Large intestine (tissue), 3 donors: ENCODE measurements around the gene COX20. TPM values are rescaled to one million over a fixed set of nuclear protein-coding genes. Genes with fewer than 3 reads are reported as not detected.

Source experiments
- DNase-seq, 2 donors: peaks; one replicate each; pipeline versions ENCODE4 v3.0.0 to v3.0.0-alpha.2; 2013
- H3K27ac ChIP-seq: one replicate; pipeline ENCODE4 v1.5.1; 2013; ENCODE audit warnings: low read length
- H3K27me3 ChIP-seq: 2 replicates; pipeline ENCODE4 v1.6.1; 2013; ENCODE audit warnings: low read length; ENCODE audit not compliant: control insufficient read depth, insufficient read depth
- H3K36me3 ChIP-seq: 2 replicates; pipeline ENCODE4 v1.6.1; 2013; ENCODE audit warnings: low read length; ENCODE audit not compliant: control insufficient read depth, insufficient read depth
- H3K4me1 ChIP-seq: one replicate; pipeline ENCODE4 v1.6.1; 2013; ENCODE audit warnings: low read length; ENCODE audit not compliant: control insufficient read depth, insufficient read depth
- H3K4me3 ChIP-seq: one replicate; pipeline ENCODE4 v1.5.1; 2013; ENCODE audit warnings: low read length
- H3K9me3 ChIP-seq: one replicate; pipeline ENCODE4 v1.6.1; 2013; ENCODE audit warnings: mild to moderate bottlenecking, low read depth, low read length, moderate library complexity; ENCODE audit not compliant: control insufficient read depth
- WGBS: methylation state at CpG from one replicate; pipeline ENCODE4 v1.1.5; 2013; ENCODE audit warnings: low lambda C conversion rate; ENCODE audit not compliant: insufficient coverage; 5-methylcytosine and 5-hydroxymethylcytosine counted together
- polyA plus RNA-seq: library from polyadenylated mRNA; unstranded; fragments of 120-200 nt; gene quantifications from one replicate; pipeline ENCODE4 v1.2.1, GENCODE V29; 2013

COX20 gene
- polyA plus RNA-seq, 1 donor: 79.2 TPM

DNA sequence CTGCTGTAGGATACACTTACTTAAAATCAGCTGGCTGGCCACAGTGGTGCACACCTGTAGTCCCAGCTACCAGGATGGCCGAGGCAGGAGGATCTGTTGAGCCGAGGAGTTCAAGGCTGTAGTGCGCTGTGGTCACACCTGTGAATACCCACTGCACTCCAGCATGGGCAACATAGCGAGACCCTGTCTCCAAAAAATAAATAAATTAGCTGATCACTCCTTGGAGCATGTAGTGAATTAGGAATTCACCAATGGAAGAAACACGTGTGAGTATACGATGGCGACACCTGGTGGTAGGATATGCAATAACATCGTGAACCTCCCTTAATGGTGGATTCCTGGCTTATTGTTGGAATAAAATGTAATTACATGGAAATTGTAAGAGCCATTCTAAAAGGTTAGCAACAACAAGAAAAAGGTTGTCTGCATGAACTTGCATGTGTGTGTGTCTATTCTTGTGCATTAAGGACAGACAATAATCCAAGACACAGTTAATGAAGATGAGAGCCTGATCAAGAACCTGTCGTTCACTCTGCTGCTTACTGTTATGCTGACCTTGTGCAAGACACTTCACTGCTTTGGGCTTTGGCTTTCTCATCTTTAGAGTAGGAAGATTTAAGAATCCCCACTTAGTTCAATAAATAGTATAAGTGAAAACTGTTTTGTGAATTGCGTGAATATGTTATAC, 38.6 kb upstream of the COX20 start:
- WGBS: 33% methylated on average over 3 of the region's 10 CpGs
- Histone ChIP-seq H3K36me3 (no peaks in the 10 kb centered on the region), H3K27me3 (no peaks in the 10 kb centered on the region), H3K4me3 (no peak overlapping the region), H3K9me3 (no peaks in the 10 kb centered on the region), H3K4me1 (peaks cover 1% of the 10 kb centered on the region), H3K27ac (no peak overlapping the region)
- peak; percentile 38 to 51 for DNase-seq

DNA sequence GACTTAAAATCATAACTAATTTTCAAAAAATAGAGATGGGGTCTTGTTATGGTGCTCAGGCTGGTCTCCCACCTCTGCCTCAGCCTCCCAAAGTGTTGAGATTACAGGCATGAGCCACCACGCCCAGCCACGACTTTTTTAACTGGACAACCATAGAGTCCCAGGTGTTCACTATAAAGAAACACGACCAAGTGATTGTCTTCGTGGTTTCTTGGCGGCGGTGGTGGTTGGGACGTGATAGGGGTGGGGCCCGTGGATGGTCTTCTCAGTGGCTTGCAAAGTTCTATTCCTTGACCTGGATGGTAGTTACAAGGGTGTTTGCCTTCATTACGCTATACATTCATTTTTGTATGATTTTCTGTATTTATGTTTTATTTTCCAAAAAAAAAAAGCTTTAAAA, 34.6 kb upstream of the COX20 start:
- Histone ChIP-seq H3K27ac (no peak overlapping the region), H3K36me3 (no peaks in the 10 kb centered on the region), H3K4me3 (no peak overlapping the region), H3K9me3 (no peaks in the 10 kb centered on the region), H3K27me3 (no peaks in the 10 kb centered on the region), H3K4me1 (peaks cover 7% of the 10 kb centered on the region)
- no peak for DNase-seq
- WGBS: no CpG with 5 or more reads among the region's 9 CpGs

DNA sequence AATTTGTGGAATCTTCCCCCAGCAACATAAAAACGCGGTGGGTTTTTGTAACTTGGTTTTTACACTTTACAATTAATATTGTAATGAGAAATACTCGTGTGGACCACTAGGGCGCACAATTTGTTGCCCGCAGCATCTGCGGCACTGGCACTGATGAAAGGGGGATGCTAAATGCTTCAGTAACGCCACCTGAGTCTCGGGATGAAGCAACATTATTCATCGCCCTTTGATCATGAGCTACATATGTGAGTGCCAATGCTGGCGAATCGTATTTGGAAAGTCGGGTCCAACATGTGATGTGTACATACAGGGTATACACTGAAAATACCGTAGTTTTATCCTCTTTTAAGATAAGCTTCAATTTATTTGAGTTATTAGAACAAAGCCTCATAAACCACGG, 34.2 kb upstream of the COX20 start:
- 69% methylated on average over 4 of the region's 14 CpGs for WGBS
- no peak overlapping the region for H3K4me3 ChIP-seq

DNA sequence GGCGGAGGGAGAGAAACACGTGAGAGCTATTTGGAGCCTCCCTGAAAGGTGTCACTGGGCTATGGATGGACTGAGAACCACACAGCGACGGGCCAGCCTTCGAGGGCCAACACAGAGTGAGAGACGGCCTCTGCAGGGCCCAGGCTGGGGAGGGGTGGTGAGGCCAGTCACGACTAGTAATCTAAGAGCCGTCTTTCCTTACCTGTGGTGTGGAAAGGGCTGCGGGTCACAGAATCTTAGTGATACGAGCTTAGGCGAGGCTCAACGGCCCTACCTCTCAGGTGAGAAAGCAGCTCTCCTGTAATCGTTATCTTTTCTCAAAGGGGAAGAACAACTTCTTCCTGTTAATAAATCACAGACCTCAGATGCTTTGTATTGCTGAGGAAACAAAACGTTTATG, 33.4 kb upstream of the COX20 start:
- Histone ChIP-seq H3K4me3 (no peak overlapping the region), H3K4me1 (peaks cover 7% of the 10 kb centered on the region), H3K36me3 (no peaks in the 10 kb centered on the region), H3K9me3 (no peaks in the 10 kb centered on the region), H3K27ac (no peak overlapping the region), H3K27me3 (no peaks in the 10 kb centered on the region)
- DNase-seq: peak; percentile 22 to 65
- no CpG with 5 or more reads among the region's 14 CpGs for WGBS

More for the DNA sequence above, 34.2 kb upstream of the COX20 start:
- Histone ChIP-seq H3K36me3 (no peaks in the 10 kb centered on the region), H3K9me3 (no peaks in the 10 kb centered on the region), H3K4me1 (peaks cover 7% of the 10 kb centered on the region), H3K27me3 (no peaks in the 10 kb centered on the region), H3K27ac (no peak overlapping the region)
- DNase-seq: no peak

GRCh38 chr1:244802556-244803239, 32.8 kb upstream of the COX20 start:
- no CpG with 5 or more reads among the region's 16 CpGs for WGBS
- Histone ChIP-seq H3K9me3 (no peaks in the 10 kb centered on the region), H3K4me1 (peaks cover 7% of the 10 kb centered on the region), H3K4me3 (no peak overlapping the region), H3K36me3 (no peaks in the 10 kb centered on the region), H3K27me3 (no peaks in the 10 kb centered on the region), H3K27ac (no peak overlapping the region)
- no peak for DNase-seq

GRCh38 chr1:244804841-244805240, 30.6 kb upstream of the COX20 start:
- no peak overlapping the region for H3K27ac ChIP-seq
- WGBS: 92% methylated on average over 5 of the region's 8 CpGs

GRCh38 chr1:244807138-244807537, 28.3 kb upstream of the COX20 start:
- Histone ChIP-seq H3K9me3 (no peaks in the 10 kb centered on the region), H3K36me3 (no peaks in the 10 kb centered on the region), H3K27ac (no peak overlapping the region), H3K27me3 (no peaks in the 10 kb centered on the region), H3K4me1 (peaks cover 3% of the 10 kb centered on the region), H3K4me3 (no peak overlapping the region)
- no peak for DNase-seq

More at GRCh38 chr1:244804841-244805240, 30.6 kb upstream of the COX20 start:
- Histone ChIP-seq H3K4me1 (peaks cover 7% of the 10 kb centered on the region), H3K27me3 (no peaks in the 10 kb centered on the region), H3K36me3 (no peaks in the 10 kb centered on the region), H3K4me3 (no peak overlapping the region), H3K9me3 (no peaks in the 10 kb centered on the region)
- DNase-seq: no peak

- H3K9me3 ChIP-seq: no peaks in the 10 kb centered on the region
- no peak overlapping the region for H3K4me3 ChIP-seq
- peaks cover 2% of the 10 kb centered on the region for H3K27me3 ChIP-seq
- no CpG with 5 or more reads among the region's 22 CpGs for WGBS
- no peaks in the 10 kb centered on the region for H3K36me3 ChIP-seq
- H3K27ac ChIP-seq: no peak overlapping the region
- H3K4me1 ChIP-seq: no peaks in the 10 kb centered on the region
- DNase-seq: no peak
Observed at GRCh38 chr1:244810221-244810620, 25.2 kb upstream of the COX20 start.

GRCh38 chr1:244813327-244813726, 22.1 kb upstream of the COX20 start:
- H3K27me3 ChIP-seq: peaks cover 2% of the 10 kb centered on the region
- H3K4me1 ChIP-seq: peaks cover 6% of the 10 kb centered on the region
- H3K36me3 ChIP-seq: no peaks in the 10 kb centered on the region
- no CpG with 5 or more reads among the region's 6 CpGs for WGBS
- H3K27ac ChIP-seq: no peak overlapping the region
- DNase-seq: no peak
- H3K9me3 ChIP-seq: no peaks in the 10 kb centered on the region
- H3K4me3 ChIP-seq: no peak overlapping the region

- Histone ChIP-seq H3K4me1 (peaks cover 6% of the 10 kb centered on the region), H3K4me3 (no peak overlapping the region), H3K9me3 (no peaks in the 10 kb centered on the region), H3K27me3 (peaks cover 2% of the 10 kb centered on the region), H3K27ac (no peak overlapping the region), H3K36me3 (no peaks in the 10 kb centered on the region)
- DNase-seq: no peak
- 41% methylated on average over 3 of the region's 15 CpGs for WGBS
Observed at GRCh38 chr1:244815600-244816099, 19.8 kb upstream of the COX20 start.
